Measurements from ENCODE around the gene RAG1.

RAG1 gene

DNA sequence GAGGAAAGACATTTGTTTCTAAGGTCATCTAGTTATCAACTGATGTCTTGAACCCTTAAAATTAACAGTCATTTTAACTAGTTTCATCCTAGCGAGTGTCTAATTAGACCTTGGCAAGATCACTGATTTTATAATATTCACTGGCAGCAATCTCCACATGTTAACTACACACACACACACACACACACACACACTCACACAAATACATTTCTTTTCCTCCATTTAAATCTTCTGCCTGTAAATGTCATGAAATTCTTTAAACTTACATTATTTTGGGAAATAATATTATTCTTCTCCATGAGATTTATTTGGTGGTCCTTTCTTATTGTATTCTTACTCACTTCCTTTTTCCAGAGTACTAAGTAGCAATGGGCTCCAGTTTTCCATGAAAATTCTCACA lies 23.6 kb downstream of the RAG1 start:
- no peak for DNase-seq

DNA sequence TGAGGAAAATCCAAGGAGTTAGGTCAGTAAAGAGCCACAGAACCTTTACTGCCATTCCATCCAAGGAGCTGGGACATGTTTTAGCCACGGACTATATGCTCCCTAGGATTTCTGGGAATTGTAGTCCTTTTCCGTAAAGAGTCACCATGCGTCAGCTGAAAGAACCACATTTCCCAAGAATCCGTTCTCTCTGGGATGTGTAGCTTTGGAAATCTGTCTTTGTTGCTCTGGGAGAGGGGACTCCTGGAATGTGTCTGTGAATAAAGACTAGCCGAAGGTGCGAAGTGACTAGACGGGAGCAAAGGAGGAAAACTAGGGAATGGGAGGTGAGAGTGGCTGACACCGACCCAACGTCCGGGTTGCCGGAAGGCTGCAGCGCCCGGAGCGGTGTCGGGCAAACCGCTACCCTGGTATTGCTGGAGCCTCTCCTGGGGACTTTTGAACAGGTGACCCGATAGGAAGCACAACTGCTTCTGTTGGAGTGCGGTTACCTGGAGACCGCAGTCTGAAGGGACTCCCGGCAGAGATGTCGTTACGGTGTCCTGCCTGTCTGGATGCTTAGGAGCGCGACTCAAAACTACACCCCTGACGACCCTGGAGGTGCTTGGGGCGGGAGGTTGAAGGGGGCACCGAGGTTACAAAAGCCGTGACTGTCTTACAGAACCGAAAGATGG lies 26.6 kb downstream of the RAG1 start, which contains the start of gene IFTAP:
IFTAP (plus strand) TSS at position 187 of the 674 bp plus-strand sequence. CDS start 15,602 bp downstream, outside the sequence.
- DNase-seq = no peak

DNA sequence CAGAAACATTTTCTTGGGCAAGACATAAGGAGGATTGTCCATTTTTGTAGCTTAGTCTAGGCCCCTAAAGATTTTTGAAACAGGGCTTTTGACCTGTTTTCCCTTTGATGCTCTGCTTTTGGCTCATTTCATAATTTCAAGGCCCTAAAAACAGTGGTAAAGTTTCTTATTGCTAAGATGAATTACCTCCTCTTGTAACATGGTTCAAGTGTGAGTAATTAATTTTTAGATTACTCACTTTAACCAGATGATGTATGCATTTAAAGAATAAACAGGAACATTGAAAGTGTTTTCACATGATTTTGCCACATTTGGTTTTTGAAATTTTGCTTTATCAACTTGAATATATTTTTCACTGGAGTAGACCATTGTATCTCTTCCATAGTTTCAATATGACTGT lies 29.1 kb downstream of the RAG1 start:
- DNase-seq = no peak

DNA sequence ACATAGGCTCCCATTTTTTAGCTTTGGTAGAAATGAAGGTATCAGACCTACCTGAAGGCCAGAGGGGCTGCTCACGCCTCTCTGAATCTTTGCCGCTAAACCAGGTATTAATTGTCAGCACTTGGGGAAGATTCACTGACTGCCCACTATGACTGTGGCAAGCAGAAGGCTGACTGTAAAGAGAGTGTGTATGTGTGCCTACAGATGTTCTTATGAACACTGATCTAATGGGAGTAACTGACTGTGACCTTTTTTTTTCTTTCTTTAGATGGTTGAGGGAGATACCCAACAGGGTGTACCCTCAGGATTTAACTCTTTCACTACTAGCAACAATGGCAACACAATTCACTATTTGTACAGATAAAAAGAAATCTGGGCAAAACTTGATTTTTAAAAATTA lies 30.2 kb downstream of the RAG1 start, which contains the start of gene RAG2:
RAG2 (minus strand) TSS at position 186 of the 400 bp plus-strand sequence. CDS start 4,068 bp downstream, outside the sequence.
- no peak for DNase-seq

GRCh38 chr11:36600180-36600579 lies 32.4 kb downstream of the RAG1 start:
- DNase-seq = no peak

DNA sequence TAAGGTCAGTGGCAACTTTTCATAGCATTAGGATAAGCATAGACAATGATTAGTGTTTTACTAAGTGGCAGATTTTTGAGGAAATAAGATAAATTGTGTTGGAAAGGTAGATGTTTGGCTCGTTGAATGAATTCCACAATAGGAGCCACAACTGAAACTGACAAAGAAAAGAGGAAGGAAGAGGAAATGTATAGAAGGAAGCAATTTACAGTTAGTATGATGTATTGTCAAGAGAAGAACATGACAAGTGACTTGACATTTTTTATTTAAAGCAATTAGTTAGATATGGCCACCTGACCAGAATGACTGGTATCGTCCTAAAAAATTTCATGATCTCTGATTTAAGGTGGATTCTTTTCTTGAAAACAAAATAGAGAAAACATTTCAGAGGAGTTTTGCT lies 33.3 kb downstream of the RAG1 start:
- no peak for DNase-seq

GRCh38 chr11:36602135-36602534 lies 34.3 kb downstream of the RAG1 start:
- no peak for DNase-seq

DNA sequence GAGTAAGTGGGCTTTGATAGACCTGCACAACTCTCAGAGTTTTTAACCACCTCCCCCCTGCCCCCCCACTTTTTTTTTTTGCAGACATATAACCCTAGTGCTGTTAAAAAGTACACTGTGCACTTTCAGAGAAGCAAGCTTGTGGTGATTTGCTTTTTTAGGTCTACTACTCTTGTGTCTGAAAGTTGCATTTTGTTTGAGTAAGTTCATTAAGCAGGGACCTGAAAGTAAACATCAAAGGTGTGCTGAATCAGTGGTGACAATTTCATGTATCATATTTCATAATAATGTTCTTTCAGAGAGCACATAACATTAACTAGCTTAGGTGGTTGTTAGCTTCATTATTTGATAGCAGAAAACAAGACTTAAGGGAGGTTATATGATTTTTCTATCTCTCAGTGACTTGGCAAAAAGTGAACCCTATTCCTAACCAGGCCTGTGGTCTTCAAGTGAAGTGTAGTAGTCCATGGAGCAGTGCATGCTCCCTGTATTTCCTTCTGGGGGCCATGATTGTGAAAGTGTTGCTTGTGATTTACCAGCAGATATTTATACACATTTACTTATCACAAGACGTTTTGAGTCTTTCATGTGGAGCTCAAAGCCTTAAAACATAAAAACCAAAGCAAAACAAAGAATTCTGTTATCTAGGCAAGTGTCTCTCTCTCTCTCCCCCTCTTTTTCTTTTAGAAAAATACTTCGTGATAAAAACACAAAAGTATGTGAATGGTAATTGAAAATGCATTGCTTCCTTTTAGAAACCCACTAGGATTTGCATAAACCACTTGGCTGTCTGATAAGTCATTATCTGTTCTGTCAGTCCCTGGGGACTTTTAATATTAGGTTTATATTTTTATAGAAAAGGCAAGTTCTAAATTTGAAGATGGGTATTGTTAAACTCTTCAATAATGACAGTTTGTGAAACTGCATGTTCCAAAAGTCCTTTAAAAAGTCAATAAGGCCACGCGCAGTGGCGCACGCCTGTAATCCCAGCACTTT lies 37.7 kb downstream of the RAG1 start:
- no peak for DNase-seq

DNA sequence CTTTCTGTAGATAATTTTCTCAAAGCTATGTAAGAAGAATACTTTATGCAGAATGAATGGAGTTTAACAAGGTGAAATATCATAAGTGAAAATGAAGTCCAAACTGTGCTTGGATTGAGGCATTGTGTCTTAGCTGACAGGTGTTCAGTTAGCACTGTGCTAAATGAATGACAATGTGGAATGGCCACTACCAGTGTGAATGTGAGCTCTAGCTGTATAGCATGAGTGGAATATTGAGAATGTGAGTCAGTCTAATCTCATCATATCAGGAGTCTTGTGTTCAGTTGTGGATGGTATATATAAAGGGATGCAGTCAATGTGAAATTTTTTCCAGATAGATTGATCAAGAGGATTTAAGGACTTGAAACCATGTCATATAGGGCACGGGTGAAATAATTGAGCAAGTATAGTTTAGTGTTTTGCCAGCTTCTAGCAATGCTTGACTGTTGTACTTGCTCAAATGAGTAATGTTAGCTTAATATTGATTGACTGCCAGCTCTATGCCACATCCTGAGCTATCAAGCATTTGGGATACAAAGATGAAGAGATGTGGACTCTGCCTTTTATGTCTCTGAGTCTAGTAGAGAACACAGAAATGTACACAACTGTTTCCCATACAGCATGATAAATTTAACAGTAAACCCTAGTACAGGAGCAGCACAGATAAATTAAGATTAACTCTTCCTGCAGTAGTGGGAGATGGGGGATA lies 40.8 kb downstream of the RAG1 start:
- no peak for DNase-seq

- DNase-seq = no peak
These were observed 41.6 kb downstream of the RAG1 start for GRCh38 chr11:36609383-36609782.

- no peak for DNase-seq
These were observed 48.0 kb downstream of the RAG1 start for GRCh38 chr11:36615826-36616225.

GRCh38 chr11:36617543-36618362 lies 49.9 kb downstream of the RAG1 start:
- DNase-seq = no peak

- no peak for DNase-seq
These were observed 50.7 kb downstream of the RAG1 start for GRCh38 chr11:36618363-36619047.

GRCh38 chr11:36619502-36619901 lies 51.7 kb downstream of the RAG1 start:
- no peak for DNase-seq

DNA sequence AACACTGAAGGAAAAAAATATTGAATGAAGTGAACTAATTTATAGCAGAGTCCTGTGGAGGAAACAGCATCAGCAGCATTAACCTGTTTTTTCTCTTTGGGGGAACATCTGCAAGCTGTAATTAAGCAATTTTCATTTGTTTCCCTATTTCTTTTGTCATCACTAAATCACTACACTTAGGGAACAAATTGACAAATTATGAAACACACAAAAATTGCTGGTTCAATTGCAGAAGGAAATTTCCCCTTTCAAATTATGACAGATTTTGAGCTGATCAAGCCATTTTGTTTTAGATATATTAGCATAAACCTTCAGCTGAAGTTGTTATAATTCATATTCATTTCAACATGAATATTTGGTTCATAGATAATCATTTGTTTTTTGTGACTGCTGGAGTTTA lies 52.4 kb downstream of the RAG1 start:
- DNase-seq = no peak

DNA sequence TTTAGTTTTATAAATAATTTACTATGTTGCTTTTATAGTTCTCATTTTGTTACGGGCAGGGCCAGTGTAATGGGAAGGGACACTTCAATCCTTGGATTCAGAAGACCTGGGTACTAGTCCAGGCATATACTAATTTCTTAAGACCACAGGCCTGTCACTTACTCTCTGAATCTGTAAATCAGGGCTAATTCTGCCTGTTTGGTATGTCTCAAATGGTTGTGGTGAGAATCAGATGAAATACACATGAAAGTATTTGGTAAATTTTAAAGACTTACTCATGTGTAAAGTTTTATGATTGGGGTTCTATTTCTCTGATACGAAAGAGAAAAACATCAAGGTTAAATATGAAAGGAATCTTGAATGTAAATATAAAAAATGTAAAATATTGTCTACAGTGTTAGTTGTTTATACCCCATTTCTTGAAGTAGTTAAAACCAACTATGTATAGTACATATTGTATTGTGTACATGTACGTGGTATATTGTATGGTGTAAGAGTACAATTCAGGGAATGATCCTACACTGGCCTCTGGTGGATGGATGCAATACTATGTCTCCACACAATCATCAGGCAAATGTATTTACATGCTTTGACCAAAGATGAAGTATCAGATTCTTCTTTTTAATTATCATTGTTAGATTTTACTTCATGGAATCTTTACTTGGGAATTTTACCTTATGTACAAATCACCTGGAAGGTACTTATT lies 54.8 kb downstream of the RAG1 start:
- DNase-seq = no peak

DNA sequence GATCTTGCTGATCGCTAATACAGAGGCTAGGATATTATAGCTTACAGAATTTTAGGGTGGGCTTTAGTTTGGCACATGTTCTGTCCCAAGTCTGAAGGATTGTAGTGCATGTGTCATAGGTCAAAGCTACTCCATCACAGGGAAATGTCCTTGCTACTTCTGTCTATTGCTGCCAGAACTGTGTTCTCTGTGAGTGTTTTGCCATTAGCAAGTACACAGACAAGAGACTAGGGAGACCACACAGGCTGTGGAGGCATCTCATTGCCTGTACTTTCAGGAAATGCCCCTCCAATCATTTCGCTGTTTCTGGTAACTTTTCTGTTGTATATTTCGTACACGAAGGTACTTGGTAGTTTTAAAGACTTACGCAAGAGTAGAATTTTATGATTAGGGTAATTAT lies 55.7 kb downstream of the RAG1 start:
- no peak for DNase-seq

- no peak for DNase-seq
These were observed 59.2 kb downstream of the RAG1 start for GRCh38 chr11:36627006-36627405.

DNA sequence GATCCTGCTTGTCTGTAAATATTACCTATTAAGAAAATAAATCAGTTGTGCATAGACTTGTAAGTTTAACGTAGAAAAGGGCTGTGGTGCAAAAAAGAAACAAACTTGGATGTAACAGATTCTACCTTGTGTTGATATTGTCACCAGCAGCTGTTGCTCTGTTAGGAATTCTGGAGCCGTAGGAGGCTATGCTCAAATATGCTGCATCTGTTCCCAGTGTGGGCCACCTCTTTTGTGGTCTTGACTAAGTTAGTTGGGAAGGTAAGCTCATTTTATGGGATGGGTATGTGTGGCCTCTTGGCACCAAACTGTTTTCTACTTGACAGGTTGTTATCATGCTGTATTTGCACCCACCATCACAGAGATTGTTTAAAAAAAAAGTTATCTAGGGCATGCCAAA lies 59.7 kb downstream of the RAG1 start:
- DNase-seq = no peak

- no peak for DNase-seq
These were observed 60.3 kb downstream of the RAG1 start for GRCh38 chr11:36628141-36628540.

DNA sequence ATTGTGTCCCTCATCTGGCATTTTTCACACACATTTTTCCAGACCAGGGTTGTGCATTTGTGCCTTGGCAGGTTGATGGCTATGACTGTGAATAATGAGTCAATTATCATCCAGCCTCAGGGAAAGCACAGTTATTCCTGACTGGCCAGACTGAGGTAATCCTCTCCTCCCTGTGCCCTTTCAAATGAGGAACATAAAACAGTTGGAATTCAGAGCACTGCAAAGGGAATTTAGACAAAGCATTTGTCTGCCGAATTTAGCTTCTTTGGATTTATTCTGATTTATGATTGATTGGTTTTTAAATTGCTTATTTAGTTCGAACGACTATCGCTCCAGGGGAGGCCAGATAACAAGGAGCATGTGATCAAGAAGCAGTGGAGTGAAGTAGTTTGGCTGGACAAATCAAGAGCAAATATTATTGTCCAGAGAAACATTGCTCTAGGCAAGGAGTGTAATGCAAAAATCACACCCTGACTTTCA lies 61.0 kb downstream of the RAG1 start:
- DNase-seq = no peak

Measured in activated CD4-positive, alpha-beta T cell treated with anti-CD3 and anti-CD28 coated beads for 1 hour (primary cell).